Activated naive CD8-positive, alpha-beta T cell treated with anti-CD3 and anti-CD28 coated beads, Interleukin-2, amount 50 U/mL, for 24 hours (primary cell): Measurements from ENCODE around the gene LRMDA.
"Not testable (repeated sequence)": the region's sequence is repeated elsewhere in the genome, so short reads cannot be mapped to it uniquely, and the experiment has no call there.

Experiments used
- ATAC-seq: fragments of 150-1000 bp; cut with Tn5 transposase; one replicate; pipeline ENCODE4 v1.10.0; 2021
- DNase-seq: peaks from one replicate; pipeline ENCODE4 v3.0.0; 2021
- H3K27ac Mint-ChIP-seq: one replicate; pipeline ENCODE4 v1.8.0; 2021; ENCODE audit warnings: mild to moderate bottlenecking, mixed read lengths
- H3K27me3 Mint-ChIP-seq: one replicate; pipeline ENCODE4 v1.8.0; 2021; ENCODE audit warnings: mixed read lengths
- H3K36me3 Mint-ChIP-seq: one replicate; pipeline ENCODE4 v1.8.0; 2021; ENCODE audit warnings: low read depth, mixed read lengths
- H3K4me1 Mint-ChIP-seq: one replicate; pipeline ENCODE4 v1.8.0; 2021; ENCODE audit warnings: mixed read lengths
- H3K4me3 Mint-ChIP-seq: one replicate; pipeline ENCODE4 v1.8.0; 2021; ENCODE audit warnings: mild to moderate bottlenecking, moderate library complexity, mixed read lengths
- H3K9me3 Mint-ChIP-seq: one replicate; pipeline ENCODE4 v1.8.0; 2021; ENCODE audit warnings: mixed read lengths

The LRMDA gene

GRCh38 chr10:75602341-75602740 lies 170.9 kb downstream of the LRMDA start:
- ATAC-seq (no peak), DNase-seq (no peak)
- H3K4me3 Mint-ChIP-seq, result no peak overlapping the region
- H3K27me3 Mint-ChIP-seq, result peaks cover 2% of the 10 kb centered on the region
- no peaks in the 10 kb centered on the region for H3K4me1 Mint-ChIP-seq
- H3K27ac Mint-ChIP-seq, result no peak overlapping the region
- H3K36me3 Mint-ChIP-seq, result no peaks in the 10 kb centered on the region
- no peaks in the 10 kb centered on the region for H3K9me3 Mint-ChIP-seq

GRCh38 chr10:75605096-75605495 lies 173.7 kb downstream of the LRMDA start:
- H3K27me3 Mint-ChIP-seq, result peaks cover 2% of the 10 kb centered on the region
- H3K4me1 Mint-ChIP-seq, result no peaks in the 10 kb centered on the region
- H3K27ac Mint-ChIP-seq, result no peak overlapping the region
- DNase-seq (no peak), ATAC-seq (no peak)
- no peaks in the 10 kb centered on the region for H3K36me3 Mint-ChIP-seq
- no peak overlapping the region for H3K4me3 Mint-ChIP-seq
- H3K9me3 Mint-ChIP-seq, result no peaks in the 10 kb centered on the region

- not testable (repeated sequence) for H3K4me3 Mint-ChIP-seq, H3K27me3 Mint-ChIP-seq, H3K9me3 Mint-ChIP-seq, H3K36me3 Mint-ChIP-seq, ATAC-seq, H3K4me1 Mint-ChIP-seq, DNase-seq, H3K27ac Mint-ChIP-seq
Measured at GRCh38 chr10:75605795-75606194, 174.4 kb downstream of the LRMDA start.

DNA sequence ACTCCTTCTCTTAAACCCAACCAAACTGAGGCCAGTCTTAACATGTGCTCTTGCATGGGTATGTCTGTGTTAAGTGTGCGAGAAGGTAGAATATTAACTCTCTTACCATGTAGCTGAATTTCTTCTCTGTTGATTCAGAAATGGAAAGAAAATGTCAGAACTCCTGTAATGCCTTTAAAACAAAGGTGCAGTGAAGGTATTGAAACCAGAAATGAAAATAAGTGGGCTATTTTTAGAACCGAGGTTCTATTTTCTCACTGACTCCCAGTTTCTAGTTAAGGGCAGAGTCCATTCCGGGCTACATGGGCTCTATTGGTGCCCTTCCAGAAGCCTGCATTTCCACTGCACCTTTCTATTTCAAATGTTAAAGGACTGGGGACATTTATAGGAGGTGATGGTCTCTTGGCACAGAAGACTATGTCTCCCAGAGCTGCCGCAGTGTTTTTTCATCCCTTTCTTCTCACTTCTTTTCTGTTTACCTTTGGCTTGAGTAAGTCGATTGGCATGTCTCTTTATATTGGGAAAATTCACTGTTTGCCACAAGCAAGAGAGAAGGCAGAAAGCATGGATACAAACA lies 174.9 kb downstream of the LRMDA start:
- H3K36me3 Mint-ChIP-seq, result no peaks in the 10 kb centered on the region
- no peaks in the 10 kb centered on the region for H3K4me1 Mint-ChIP-seq
- DNase-seq, result no peak
- no peak overlapping the region for H3K4me3 Mint-ChIP-seq
- no peak overlapping the region for H3K27ac Mint-ChIP-seq
- ATAC-seq, result no peak
- H3K27me3 Mint-ChIP-seq, result no peaks in the 10 kb centered on the region
- H3K9me3 Mint-ChIP-seq, result no peaks in the 10 kb centered on the region

- H3K4me1 Mint-ChIP-seq, result no peaks in the 10 kb centered on the region
- H3K27ac Mint-ChIP-seq, result no peak overlapping the region
- H3K36me3 Mint-ChIP-seq, result no peaks in the 10 kb centered on the region
- no peak overlapping the region for H3K4me3 Mint-ChIP-seq
- DNase-seq (no peak), ATAC-seq (no peak)
- no peaks in the 10 kb centered on the region for H3K27me3 Mint-ChIP-seq
- H3K9me3 Mint-ChIP-seq, result no peaks in the 10 kb centered on the region
Measured at GRCh38 chr10:75607576-75607975, 176.2 kb downstream of the LRMDA start.

GRCh38 chr10:75610183-75610582 lies 178.8 kb downstream of the LRMDA start:
- Mint-ChIP-seq H3K36me3 (no peaks in the 10 kb centered on the region), H3K27ac (no peak overlapping the region), H3K9me3 (no peaks in the 10 kb centered on the region), H3K4me3 (no peak overlapping the region), H3K27me3 (peaks cover 6% of the 10 kb centered on the region), H3K4me1 (no peaks in the 10 kb centered on the region)
- ATAC-seq, result no peak
- no peak for DNase-seq

DNA sequence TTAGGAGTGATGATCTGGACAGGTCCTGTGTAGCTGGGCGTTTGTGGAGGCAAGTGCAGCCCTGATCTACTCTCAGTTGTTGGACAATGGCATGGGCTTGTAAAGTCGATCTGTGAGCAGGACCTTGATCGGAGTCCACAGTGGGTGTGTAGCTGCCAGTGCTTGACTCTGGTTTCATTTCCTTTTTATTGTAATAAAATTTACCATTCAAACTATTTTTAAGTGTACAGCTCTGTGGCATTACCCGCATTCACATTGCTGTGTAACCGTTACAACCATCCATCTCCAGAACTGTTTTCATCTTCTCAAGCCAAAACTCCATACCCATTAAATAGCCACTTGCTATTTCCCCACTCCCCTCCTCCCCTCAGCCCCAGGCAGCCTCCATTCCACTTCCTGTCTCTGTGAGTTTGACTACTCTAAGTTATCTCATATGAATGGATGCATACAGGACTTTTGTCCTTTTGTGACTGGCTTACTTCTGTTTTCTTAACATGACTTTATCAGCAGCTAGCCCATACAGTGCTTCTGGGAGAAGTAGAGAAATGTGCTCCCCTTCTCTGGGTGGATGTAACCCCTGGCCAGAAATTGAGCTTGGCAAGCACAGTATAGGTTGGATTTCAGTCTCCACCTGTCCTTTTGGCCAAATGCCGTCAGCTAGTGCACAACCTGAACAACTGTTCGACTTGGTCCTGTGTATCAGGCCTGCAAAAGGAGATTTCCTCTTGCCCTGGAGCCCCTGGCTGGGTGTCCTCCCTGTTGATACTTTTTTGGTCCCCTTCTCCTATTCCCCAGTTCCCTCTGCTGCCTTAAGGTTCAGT lies 180.0 kb downstream of the LRMDA start:
- no peak for DNase-seq
- Mint-ChIP-seq H3K4me3 (no peak overlapping the region), H3K4me1 (no peaks in the 10 kb centered on the region), H3K36me3 (no peaks in the 10 kb centered on the region), H3K9me3 (no peaks in the 10 kb centered on the region), H3K27me3 (peaks cover 6% of the 10 kb centered on the region), H3K27ac (no peak overlapping the region)
- no peak for ATAC-seq

DNA sequence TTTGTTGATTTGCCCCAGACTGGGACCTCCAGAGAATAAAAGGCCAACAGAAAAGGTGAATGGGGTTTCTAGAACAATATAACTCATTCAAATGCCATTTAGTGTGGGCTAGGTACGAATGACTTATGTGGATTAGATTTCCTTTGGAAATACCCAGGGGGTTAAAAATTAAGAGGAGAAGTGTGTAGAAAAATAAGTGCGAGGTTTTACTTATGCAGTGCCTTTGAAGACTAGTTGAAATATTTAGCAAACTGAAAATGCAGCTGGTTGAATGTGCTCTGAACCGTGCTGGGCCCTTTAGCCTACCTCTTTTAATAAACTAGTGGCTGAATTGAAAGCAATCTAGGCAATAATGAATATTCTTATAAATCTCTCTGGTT lies 180.6 kb downstream of the LRMDA start:
- Mint-ChIP-seq H3K9me3 (no peaks in the 10 kb centered on the region), H3K27me3 (peaks cover 6% of the 10 kb centered on the region), H3K4me1 (no peaks in the 10 kb centered on the region), H3K36me3 (no peaks in the 10 kb centered on the region), H3K27ac (no peak overlapping the region), H3K4me3 (no peak overlapping the region)
- ATAC-seq (no peak), DNase-seq (no peak)

- Mint-ChIP-seq H3K4me1 (no peaks in the 10 kb centered on the region), H3K4me3 (no peak overlapping the region), H3K27ac (no peak overlapping the region), H3K36me3 (no peaks in the 10 kb centered on the region), H3K27me3 (peaks cover 10% of the 10 kb centered on the region), H3K9me3 (no peaks in the 10 kb centered on the region)
- ATAC-seq (no peak), DNase-seq (no peak)
Measured at GRCh38 chr10:75612904-75613684, 181.7 kb downstream of the LRMDA start.

DNA sequence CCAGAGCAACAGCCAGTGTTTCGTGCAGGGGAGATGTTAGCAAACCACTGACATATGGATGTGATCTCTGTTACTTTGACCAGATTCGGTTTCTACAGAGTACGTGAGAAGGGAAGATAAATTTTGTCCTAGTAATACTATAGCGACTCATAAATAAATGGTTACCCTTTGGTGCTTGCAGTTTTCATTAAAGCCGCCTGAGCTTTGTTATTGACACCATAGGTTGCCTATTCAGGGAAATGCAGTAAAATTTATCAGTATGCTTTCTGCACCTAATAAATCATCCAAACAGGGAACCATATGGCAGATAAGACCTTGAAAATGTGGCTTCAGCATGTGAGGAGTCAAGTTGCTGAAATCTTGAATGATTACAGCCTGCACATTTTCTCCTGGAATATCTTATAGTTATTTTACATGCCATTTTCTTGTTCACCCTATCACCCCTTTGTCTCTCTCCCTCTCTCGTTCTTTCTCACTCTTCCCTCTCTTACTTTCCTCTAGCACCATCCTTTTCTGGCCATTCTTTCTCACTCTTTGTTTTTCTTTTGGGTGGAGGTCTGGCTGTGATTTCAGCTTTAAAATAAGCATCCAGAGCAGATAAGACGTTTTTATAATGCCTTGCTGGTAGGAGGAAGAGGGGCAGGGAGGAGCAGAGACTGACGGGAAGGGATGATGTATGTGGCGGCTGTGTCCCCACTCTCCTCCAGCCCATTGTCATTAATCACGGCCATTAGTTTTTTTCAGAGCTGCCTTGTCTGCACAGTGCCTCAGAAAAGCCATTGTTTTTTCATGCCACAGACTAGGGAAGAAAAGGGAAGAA lies 182.5 kb downstream of the LRMDA start:
- Mint-ChIP-seq H3K36me3 (no peaks in the 10 kb centered on the region), H3K27me3 (peaks cover 10% of the 10 kb centered on the region), H3K9me3 (no peaks in the 10 kb centered on the region), H3K27ac (no peak overlapping the region), H3K4me1 (no peaks in the 10 kb centered on the region), H3K4me3 (no peak overlapping the region)
- ATAC-seq (no peak), DNase-seq (no peak)

DNA sequence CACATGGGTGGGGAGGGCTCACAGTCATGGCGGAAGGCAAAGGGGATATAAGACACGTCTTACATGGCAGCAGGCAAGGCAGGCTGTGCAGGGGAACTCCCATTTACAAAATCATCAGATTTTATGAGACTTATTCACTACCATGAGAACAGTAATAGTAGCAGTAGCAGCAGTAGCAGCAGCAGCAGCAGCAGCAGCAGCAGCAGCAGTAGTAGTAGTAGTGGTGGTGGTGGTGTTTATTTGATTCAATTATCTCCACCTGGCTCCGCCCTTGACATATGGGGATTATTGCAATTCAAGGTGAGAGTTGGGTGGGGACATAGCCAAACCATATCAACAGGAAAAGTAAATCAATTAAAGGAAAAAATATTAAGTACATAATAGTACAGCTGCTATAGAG lies 184.7 kb downstream of the LRMDA start:
- H3K4me3 Mint-ChIP-seq, result no peak overlapping the region
- H3K27ac Mint-ChIP-seq, result no peak overlapping the region
- ATAC-seq (no peak), DNase-seq (no peak)
- no peaks in the 10 kb centered on the region for H3K36me3 Mint-ChIP-seq
- peaks cover 13% of the 10 kb centered on the region for H3K27me3 Mint-ChIP-seq
- H3K4me1 Mint-ChIP-seq, result no peaks in the 10 kb centered on the region
- H3K9me3 Mint-ChIP-seq, result no peaks in the 10 kb centered on the region

GRCh38 chr10:75616874-75617478 lies 185.6 kb downstream of the LRMDA start:
- no peak overlapping the region for H3K27ac Mint-ChIP-seq
- no peaks in the 10 kb centered on the region for H3K36me3 Mint-ChIP-seq
- H3K4me3 Mint-ChIP-seq, result no peak overlapping the region
- no peaks in the 10 kb centered on the region for H3K9me3 Mint-ChIP-seq
- no peaks in the 10 kb centered on the region for H3K4me1 Mint-ChIP-seq
- peaks cover 13% of the 10 kb centered on the region for H3K27me3 Mint-ChIP-seq
- DNase-seq (no peak), ATAC-seq (no peak)

- H3K9me3 Mint-ChIP-seq, result no peaks in the 10 kb centered on the region
- H3K27me3 Mint-ChIP-seq, result peaks cover 15% of the 10 kb centered on the region
- no peaks in the 10 kb centered on the region for H3K36me3 Mint-ChIP-seq
- no peaks in the 10 kb centered on the region for H3K4me1 Mint-ChIP-seq
- ATAC-seq, result no peak
- H3K4me3 Mint-ChIP-seq, result no peak overlapping the region
- DNase-seq, result no peak
- H3K27ac Mint-ChIP-seq, result no peak overlapping the region
Measured at GRCh38 chr10:75617485-75618155, 186.2 kb downstream of the LRMDA start.

DNA sequence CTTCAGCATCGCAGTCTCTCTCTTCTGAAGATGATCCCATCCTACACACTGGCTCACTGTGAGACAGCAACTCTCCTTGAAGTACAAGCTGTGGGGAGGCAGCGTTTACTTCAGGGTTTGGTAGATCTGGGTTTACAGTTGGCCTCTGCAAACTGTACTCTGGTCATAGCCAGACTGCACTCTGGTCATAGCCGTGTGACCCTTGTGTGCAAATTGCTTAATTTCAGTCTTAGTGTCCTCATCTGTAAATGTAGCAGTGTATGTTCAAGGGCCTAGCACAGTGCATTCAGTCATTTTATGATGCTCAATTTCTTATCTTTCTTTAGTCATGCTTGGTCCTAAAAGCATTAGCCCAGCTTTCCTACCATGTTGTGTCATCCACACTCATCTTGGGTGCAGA lies 188.2 kb downstream of the LRMDA start:
- H3K27me3 Mint-ChIP-seq, result peaks cover 10% of the 10 kb centered on the region
- H3K9me3 Mint-ChIP-seq, result no peaks in the 10 kb centered on the region
- H3K36me3 Mint-ChIP-seq, result no peaks in the 10 kb centered on the region
- DNase-seq (no peak), ATAC-seq (no peak)
- H3K4me3 Mint-ChIP-seq, result no peak overlapping the region
- H3K27ac Mint-ChIP-seq, result no peak overlapping the region
- H3K4me1 Mint-ChIP-seq, result no peaks in the 10 kb centered on the region
